Stimulated activated CD4-positive, alpha-beta T cell treated with anti-CD3 and anti-CD28 coated beads, Interleukin-12 subunit alpha, Interleukin-12 subunit beta, amount 100 ng/mL, for 48 hours (primary cell): ENCODE data around the gene C1GALT1.
"Not testable (repeated sequence)": the region's sequence is repeated elsewhere in the genome, so short reads cannot be mapped to it uniquely, and the experiment has no call there.

ENCODE experiments used
- DNase-seq, 3 donors: peaks; one replicate each; pipeline ENCODE4 v3.0.0-alpha.2; 2020; ENCODE audit warnings: low read depth in 2 of 3, low spot score in 1 of 3

C1GALT1 gene

DNA sequence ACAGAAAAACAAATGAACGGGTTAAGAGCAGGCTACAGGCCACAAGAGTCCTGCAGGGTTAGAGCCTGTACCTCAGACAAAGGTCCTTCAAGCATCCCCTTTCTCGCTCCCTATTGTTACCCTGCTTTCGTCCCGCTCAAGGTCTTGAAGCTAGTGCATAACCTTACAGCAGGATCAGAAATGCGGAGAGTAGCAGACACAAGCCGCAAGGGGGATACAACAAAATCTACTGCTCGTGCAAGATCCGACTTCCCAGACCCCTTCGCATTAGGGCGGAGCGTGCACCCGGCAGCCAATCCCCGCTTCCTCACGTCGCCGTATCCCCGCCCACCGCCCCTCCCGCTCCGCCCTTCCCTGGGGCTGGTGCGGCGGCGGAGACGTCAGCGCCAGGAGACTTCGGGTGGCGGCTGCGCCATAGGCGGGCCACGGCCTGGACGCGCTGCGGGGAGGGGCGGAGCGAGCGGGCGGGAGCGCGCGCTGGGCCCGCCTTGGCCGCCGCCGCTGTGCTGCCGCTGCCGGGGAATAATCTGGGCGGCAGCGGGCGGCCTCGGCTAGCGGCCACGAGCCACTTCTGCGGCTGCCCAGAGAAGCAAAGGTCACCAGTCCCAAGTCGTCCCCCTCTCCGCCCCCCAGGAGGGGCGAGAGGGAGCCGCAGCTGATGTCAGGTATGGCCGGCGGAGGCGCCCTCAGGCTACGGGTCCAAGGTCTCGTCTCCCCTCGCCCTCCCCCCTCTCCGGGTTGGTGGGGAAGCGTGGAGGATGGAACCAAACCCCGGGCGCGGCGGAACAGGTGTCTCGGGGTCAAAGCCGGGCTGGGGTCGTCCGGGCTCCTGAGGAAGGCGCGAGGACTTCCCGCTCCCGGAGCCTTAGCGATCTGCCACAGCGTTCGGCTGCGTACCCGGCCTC, at the start of gene C1GALT1:
TSS of gene C1GALT1 (plus strand) at position 389 of the 905 bp plus-strand sequence. CDS start 51,776 bp downstream, outside the sequence.
- peak; percentile 90 to 97 (median 95) for DNase-seq

DNA sequence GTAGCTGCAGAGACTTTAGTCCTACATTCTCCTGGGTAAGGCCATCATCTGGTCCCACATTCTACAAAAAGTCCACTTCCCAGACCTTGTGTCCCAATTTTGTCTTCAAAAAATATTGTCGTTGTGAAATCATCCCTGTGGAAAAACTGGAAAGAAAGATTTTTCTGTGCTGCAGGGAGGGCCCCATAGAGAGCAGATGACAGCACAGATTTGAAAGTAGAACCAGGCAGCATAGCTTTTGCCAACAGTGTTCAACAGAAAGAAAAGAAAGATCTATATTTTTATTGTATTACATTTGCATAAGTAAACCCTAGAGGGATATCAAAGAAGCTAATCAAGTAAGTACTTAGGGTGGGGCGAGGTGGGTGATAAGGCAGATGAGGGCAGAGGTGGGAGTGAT, 48.3 kb upstream of the C1GALT1 start:
- no peak for DNase-seq

DNA sequence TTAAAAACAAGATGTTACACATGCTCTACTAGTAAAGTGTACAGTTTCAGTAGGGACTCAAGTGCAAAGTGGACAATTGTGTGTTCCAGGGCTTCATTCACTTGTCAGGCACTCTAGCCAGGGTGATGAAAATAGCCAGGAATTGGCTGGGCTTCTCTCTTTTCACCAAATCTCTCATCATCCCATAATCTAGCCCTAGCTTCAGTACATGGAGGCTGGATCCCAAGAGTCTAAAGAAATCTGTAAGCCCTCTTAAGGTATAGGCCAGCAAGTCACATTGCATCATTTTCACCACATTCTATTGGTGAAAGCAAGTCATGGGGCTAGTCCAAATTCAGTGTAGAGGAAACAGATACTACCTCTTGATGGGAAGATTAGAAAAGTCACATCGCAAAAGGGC, 47.3 kb upstream of the C1GALT1 start:
- DNase-seq: no peak

DNA sequence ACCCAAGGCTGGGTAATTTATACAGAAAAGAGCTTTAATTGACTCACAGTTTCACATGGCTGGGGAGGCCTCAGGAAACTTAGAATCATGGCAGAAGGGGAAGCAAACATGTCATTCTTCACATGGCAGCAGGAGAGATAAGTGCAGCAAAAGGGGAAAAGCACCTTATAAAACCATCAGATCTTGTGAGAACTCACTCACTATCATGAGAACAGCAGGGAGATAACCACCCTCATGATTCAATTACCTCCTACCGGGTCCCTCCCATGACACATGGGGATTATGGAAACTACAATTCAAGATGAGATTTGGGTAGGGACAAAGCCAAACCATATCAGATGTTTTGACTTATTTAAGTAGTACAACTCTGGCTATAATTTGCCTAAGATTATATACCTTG, 46.4 kb upstream of the C1GALT1 start:
- DNase-seq: not testable (repeated sequence)

DNA sequence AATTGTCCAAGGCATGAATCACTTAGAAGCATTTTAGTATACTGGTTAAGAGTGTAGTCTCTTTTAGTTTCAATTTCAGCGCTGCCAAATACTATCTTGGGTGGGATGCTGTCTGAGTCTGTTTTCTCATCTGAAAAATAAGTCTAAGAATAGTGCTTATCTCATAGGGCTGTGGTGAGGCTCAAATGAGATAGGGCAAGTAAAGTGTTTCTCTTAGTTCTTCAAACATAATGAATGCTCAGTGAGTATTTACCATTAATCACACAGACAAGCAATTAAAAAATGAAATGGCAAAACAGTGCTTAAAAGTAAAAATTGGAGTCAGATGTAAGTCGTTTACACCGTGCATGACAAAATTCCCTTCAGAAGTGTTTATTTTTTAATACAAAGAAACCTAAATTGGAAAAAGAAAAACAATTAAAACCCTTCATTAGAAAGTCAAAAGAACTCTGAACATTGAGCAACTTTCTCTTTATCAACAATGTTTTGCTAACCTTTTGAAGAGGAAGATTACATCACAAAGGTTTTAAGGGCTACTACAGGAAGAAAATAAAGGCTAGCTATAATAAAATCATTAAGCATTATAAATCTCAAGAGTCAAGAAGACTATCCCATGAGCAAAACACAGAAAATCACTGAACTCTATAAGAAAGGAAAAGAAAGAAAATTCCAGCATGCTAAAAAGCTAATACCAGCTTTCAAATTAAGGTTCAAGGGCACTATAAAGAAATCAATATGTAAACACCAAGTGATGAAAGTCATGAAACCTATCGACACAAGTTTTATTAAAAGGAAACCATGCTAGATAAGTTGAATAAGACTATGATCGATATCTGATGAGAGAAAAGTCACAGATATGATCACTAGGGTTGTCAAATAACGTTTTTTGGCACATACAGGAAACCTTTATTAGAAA, 45.6 kb upstream of the C1GALT1 start:
- DNase-seq: no peak

DNA sequence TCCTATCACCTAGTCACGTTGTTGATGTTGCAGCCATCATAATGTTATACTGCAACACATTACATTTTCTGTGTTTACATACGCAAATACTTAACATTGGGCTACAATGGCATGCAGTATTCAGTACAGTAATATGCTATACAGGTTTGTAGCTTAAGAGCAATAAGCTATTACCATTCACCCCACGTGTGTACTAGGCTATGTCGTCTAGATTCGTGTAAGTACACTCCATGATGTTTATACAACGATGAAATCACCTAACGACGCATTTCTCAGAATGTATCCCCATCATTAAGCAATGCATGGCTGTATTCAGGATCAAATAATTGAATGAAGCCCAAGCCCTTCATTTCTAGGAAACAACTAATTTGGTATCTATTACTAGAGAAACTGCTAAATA, 43.4 kb upstream of the C1GALT1 start:
- DNase-seq: no peak

DNA sequence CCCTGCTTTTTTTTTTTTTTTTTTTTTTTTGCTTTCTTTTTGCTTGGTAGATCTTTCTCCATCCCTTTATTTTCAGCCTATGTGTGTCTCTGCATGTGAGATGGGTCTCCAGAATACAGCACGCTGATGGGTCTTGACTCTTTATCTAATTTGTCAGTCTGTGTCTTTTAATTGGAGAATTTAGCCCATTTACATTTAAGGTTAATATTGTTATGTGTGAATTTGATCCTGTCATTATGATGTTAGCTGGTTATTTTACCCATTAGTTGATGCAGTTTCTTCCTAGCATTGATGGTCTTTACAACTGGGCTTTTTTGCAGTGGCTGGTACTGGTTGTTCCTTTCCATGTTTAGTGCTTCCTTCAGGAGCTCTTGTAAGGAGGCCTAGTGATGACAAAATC, 38.9 kb upstream of the C1GALT1 start:
- DNase-seq: not testable (repeated sequence)

DNA sequence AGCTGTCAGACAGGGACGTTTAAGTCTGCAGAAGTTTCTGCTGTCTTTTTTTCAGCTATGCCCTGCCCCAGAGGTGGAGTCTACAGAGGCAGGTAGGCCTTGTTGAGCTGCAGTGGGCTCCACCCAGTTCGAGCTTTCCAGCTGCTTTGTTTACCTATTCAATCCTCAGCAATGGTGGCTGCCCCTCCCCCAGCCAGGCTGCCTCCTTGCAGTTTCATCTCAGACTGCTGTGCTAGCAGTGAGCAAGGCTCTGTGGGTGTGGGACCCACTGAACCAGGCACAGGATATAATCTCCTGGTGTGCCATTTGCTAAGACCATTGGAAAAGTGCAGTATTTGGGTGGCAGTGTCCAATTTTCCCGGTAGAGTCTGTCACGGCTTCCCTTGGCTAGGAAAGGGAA, 37.2 kb upstream of the C1GALT1 start:
- not testable (repeated sequence) for DNase-seq

DNA sequence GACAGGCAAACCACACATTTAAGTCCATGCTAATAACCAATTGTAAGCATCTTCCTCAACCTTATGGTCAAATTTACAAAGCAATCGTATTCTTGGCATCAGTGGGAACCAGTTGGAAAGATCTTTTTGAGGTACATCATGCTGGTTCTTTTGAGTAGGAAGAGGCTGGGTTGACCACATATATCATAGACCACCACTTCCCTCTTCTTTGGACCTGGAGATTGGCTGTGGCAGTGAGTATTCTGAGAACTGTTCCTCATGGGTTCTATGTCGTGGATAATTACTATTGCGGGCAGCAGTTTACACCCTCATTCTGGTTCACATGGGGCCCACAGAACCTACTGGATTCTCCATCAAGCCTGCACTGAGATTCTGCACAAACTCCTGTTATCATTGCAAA, 35.5 kb upstream of the C1GALT1 start:
- no peak for DNase-seq

DNA sequence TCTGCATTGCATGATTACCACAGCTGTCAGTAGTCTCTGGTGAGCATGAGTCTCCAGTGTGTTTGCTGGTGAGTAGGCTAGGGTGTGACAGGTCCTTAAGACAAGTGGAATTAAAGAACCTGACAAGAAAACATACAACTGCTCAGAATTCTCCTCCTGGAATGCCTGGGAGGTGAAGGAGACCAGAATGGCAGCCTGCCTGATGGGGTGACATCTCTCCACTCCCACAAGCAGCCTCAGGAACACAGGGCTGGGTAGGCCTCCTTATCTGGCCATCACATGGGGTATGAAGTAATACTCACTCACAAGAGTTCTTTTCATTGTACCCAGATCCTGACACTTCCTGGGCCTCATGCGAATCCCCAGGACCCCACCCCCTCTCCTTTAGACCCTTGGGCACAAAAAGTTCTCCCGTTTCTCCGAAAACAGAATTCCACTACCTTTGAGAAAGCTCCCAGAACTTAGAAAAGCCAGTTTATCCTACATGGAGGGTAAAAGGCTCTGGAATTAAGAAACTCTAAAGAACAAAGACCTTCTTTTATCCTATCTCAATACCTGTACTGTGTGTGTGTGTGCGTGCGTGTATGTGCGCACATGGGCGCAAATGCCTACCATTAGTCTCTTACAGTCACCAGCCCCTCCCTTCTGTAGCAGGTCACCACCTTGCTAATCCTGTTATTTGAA, 33.4 kb upstream of the C1GALT1 start:
- DNase-seq: no peak

DNA sequence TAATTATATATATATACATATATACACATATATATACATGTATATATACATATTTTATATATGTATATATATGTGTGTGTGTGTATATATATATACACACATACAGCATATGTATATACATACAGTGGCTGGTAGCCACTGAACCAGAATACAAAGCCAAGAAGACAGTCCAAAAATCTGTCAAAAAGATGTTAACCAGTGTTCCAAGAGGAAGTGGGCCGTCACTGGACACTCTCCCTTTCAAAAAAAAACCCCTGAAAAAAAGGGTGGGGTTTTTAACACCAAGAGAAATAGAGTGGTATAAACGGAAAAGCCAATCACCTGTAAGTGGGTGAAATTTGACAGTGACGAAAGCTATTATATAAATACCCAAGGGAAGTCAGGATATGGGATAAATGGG, 31.1 kb upstream of the C1GALT1 start:
- DNase-seq: no peak

DNA sequence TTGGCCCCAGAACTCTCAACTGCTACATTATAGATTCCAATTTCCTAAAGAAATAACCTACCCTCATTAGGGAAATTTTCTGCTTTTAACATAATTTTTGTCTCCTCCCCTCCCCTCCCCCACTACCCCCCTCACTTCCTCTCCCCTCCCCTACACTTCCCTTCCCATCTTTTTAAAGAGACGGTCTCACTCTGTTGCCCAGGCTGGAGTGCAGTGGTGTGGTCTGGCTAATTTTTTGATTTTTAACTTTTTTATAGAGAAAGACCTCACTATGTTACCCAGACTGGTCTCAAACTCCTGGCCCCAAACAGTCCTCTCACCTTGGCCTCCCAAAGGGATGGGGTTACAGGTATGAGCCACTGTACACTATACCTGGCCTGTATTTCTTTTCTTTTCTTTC, 30.5 kb upstream of the C1GALT1 start:
- no peak for DNase-seq

DNA sequence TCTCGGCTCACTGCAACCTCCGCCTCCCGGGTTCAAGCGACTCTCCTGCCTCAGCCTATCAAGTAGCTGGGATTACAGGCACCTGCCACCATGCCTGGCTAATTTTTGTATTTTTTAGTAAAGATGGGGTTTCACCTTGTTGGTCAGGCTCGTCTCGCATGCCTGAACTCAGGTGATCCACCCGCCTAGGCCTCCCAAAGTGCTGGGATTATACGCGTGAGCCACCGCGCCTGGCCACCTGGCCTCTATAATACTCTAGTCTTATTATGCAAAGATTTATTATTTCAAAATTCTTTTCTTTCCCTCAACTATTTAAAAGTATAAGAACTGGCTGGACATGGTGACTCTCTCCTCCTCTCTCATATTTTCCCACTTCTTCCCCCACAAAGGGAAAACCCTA, 30.0 kb upstream of the C1GALT1 start:
- no peak for DNase-seq

DNA sequence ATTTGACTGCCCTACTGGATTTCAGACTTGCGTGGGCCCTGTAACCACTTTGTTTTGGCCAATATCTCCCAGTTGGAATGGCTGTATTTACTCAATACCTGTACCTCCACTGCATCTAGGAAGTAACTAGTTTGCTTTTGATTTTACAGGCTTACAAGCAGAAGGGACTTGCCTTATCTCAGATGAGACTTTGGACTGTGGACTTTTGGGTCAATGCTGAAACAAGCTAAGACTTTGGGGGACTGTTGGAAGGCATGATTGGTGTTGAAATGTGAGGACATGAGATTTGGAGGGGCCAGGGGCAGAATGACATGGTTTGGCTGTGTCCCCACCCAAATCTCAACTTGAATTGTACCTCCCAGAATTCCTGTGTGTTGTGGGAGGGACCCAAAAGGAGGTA, 28.0 kb upstream of the C1GALT1 start:
- DNase-seq: not testable (repeated sequence)

DNA sequence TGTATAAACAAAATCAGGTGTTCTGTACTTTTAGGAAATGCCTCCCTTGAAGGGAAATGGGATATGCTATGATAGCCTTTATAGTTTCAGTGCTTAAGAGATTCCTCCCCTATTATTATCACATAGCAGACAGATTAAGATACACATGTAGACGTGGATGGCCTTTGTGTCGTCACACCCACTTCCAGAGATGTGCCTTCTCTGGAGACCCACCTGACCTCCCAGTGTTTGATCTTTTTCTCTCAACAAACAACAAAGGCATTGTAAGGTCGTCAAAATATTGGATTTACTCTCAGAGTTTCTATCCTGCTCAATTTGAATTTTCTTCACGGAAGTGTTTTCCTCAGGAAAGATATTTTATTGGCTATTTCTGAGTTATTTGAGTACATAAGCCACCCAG, 25.7 kb upstream of the C1GALT1 start:
- DNase-seq: no peak

DNA sequence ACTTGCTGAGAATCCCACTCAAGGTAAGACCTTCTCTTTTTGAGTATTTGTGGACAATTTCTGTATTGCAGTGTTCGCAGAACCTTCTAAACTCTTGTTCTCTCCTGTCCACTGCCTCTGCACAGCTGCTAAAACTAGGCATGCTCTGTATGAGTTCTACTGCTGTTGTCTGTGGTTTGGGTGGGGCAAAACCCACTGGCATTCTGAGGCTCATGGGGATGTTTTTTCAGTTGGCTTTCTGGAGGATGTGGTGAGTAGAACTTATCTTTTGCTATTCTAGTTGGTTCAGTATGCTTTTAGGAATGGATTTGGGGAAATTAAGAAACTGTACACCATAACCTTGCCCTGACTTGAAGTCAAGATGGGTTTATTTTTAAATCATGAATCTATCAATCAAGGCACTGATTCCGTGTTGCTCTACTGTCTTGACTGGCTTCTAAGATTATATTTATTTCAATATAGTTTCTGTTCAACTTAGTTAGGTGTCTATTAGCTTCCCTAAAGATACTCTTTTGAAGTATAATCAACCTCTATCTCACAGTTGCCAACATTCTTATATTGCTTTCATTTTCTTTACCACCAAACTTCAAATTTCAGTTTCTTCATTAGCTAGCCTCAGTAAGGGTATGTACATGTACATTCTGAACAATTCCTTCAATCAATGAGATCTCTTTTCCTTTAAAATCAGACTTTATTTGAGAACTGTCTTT, 25.0 kb upstream of the C1GALT1 start:
- peak; percentile 15 to 21 (median 16) for DNase-seq

DNA sequence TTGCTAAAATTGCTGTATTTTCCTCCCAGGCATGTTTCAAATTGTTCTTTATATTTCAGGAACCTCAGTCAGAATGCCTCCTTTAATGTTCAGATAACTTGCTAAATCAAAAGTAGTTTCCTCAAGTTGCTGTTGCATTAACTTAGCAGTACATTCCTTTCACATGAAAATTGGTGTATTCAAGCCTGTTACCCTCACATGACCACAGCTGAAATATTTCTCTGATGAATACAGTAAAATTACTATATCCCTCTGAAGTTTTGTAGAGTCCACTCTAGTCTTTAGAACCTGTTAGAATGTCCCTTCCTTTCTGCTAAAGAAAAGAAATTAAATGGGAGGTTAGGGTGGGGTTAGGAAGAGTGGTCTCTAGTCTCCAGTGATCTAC, 24.5 kb upstream of the C1GALT1 start:
- DNase-seq: no peak

DNA sequence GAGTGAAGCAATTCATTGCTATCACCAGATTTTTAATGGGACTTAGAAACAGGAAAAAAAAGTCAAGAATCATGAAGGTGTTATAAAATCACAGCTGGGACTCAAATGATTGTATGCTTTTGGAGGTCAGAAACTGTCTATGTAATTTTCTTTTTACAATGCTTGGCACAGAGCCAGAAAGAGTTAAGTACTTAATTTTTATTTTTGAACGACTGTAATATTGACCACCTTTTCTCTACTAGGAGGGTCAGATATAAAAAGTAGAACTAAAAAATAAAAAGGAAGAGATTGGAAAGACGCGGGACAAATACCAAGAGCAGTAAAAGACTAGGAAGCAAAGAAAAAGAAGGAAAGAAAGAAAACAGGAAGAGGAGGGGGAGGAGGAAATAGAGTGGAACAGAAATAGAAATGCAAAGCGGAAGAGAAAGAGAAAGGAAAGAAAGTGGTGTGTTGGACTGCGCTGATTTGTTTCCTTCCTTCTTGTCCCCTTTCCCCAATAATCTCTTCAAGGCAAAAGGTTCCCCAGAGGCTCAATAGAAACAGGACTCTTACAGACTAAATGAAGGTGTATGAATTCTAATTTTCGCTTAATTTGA, 23.2 kb upstream of the C1GALT1 start:
- no peak for DNase-seq

DNA sequence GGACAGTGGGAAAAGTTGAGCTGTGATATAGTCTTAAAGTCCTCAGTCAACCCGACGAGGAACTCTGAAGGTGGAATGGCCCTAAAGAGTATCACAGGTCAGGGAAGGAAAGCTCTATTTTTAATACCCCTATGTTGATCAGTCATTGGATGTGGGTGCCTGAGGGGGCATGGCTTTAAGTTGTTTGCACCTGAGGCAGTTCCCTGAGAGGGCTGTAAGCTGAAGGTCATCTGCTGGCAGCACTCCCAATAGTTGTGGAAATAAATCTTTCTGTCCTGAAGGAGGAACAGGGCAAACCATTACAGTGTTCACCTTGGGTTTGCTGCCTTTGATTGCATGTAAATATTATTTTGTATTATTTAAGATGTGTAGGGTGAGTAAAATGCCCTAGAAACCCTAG, 17.8 kb upstream of the C1GALT1 start:
- no peak for DNase-seq

DNA sequence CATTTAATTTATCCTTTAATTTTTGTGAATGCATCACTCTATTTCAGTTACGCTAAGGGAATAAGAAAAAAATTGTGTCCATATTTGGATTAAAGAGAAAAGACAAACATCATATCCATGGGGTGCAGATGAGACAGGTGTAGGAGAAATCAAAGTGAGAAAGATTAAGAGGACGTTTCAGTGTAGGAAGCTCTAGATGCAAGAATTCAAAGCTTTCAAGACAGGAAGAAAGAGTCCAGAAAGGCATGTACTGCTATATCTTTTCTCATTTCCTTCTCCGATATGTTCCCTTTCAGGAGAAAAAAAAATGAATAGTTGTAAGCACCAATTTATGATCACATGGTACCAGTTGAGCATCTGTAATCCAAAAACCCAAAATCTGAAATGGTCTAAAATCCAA, 17.0 kb upstream of the C1GALT1 start:
- no peak for DNase-seq
